ENCODE measurements around the gene APOA1. TPM values are rescaled to one million over a fixed set of nuclear protein-coding genes. Genes with fewer than 3 reads are reported as not detected.

Gene APOA1
- total and polyA plus RNA-seq, 10 of the 15 experiments (the other 5 are each of a cell fraction or from before 2014, with no cell fraction given): 0.10 to 2.4 (median 0.24) TPM; not detected in 3

DNA sequence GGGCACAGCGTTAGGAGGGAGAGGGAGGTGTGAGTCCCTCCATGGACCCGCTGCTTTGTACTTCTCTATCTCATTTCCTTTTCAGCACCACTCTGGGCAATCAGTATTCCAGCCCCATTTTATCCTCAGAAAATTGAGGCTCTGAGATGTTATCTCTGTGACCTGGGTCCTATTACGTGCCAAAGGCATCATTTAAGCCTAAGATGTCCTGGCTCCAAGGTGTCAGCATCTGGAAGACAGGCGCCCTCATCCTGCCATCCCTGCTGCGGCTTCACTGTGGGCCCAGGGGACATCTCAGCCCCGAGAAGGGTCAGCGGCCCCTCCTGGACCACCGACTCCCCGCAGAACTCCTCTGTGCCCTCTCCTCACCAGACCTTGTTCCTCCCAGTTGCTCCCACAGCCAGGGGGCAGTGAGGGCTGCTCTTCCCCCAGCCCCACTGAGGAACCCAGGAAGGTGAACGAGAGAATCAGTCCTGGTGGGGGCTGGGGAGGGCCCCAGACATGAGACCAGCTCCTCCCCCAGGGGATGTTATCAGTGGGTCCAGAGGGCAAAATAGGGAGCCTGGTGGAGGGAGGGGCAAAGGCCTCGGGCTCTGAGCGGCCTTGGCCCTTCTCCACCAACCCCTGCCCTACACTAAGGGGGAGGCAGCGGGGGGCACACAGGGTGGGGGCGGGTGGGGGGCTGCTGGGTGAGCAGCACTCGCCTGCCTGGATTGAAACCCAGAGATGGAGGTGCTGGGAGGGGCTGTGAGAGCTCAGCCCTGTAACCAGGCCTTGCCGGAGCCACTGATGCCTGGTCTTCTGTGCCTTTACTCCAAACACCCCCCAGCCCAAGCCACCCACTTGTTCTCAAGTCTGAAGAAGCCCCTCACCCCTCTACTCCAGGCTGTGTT is 8.5 kb downstream of the APOA1 start:
- Histone ChIP-seq H3K4me1 (ENCODE audit: control insufficient read depth, insufficient read depth, low read length) (no peaks in the 10 kb centered on the region), H3K27me3 (replicated peaks in 1 of 2; ENCODE audit: control insufficient read depth in 2 of 2, insufficient read depth in 2 of 2, low read length in 1 of 2) (no peaks in the 10 kb centered on the region), H3K9ac (ENCODE audit: control insufficient read depth, insufficient read depth, low read length) (no peak overlapping the region), H3K4me3 (no peak overlapping the region), H4K20me1 (ENCODE audit: control insufficient read depth, insufficient read depth) (no peaks in the 10 kb centered on the region), H3K36me3 (ENCODE audit: control insufficient read depth in 2 of 2, insufficient read depth in 2 of 2, low read length in 1 of 2) (no peaks in the 10 kb centered on the region), H3K27ac (ENCODE audit: control insufficient read depth, insufficient read depth) (no peak overlapping the region), H2AFZ (ENCODE audit: control insufficient read depth, low read depth, low read length) (no peak overlapping the region), H3K79me2 (ENCODE audit: control insufficient read depth, insufficient read depth, low read length) (no peaks in the 10 kb centered on the region), H3K4me2 (ENCODE audit: control insufficient read depth, insufficient read depth) (no peak overlapping the region), H3K9me3 (replicated peaks; ENCODE audit: control insufficient read depth, insufficient read depth, low read length) (no peaks in the 10 kb centered on the region)
- FAIRE-seq (no peak), DNase-seq (ENCODE audit: low read depth, low spot score) (no peak), ATAC-seq (no peak)
- 34% methylated on average over 16 of the region's 16 CpGs for WGBS (ENCODE audit: insufficient coverage, insufficient replicate concordance, low lambda C conversion rate, missing lambda C conversion rate)
- ChIA-PET POLR2A (no interaction called here), RAD21 (ENCODE audit: unreplicated experiment) (no interaction called here), SMC1A (ENCODE audit: uncharacterized antibody, unreplicated experiment) (no interaction called here), CTCF (interaction anchor here (0.6 to 1.1 kb wide), 3 partner anchors 36 to 277 kb away, joined by 3 read pairs; no protein-coding TSS in a partner anchor)
- intact Hi-C loops (cut with micrococcal nuclease; ENCODE audit: unreplicated experiment) (no loop called here), in situ Hi-C loops (cut with MboI) (no loop called here)
- no TSS peak for BruUV-seq (replicated peaks)
- TF ChIP-seq FOXM1 (IDR thresholded peaks at IDR 0.05; ENCODE audit: low read depth, low read length) (no peak), LARP7 (IDR thresholded peaks at IDR 0.05) (no peak), SMAD5 (IDR thresholded peaks at IDR 0.05; ENCODE audit: low read depth) (no peak), RAD51 (IDR thresholded peaks at IDR 0.05) (no peak), MYC (IDR thresholded peaks at IDR 0.05; ENCODE audit: insufficient read depth, insufficient read length, insufficient replicate concordance, low read length, severe bottlenecking) (no peak), KLF5 (IDR thresholded peaks at IDR 0.05; ENCODE audit: partially characterized antibody) (no peak), IKZF1 (conservative IDR thresholded peaks at IDR 0.05) (no peak)

DNA sequence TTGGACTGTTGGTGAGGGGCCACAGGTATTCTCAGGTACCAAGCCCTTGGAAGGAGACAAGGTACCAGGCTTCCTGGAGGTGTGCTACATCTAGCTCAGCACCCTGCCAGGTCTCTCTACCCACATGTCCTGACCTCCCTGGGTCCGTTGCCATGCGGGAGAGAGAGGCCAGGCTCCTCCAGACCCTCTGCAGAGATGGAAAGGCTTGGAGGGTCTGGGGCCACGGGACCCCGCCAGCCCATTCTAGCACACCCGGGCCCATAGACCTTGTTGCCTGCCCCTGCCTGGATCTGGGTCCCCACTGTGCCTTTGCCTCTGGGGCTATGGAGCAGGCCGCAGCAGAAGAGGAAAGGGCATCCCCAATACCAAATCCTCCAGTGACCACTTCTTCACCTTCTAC is 10.0 kb downstream of the APOA1 start:
- Histone ChIP-seq H3K27me3 (replicated peaks in 1 of 2; ENCODE audit: control insufficient read depth in 2 of 2, insufficient read depth in 2 of 2, low read length in 1 of 2) (no peaks in the 10 kb centered on the region), H4K20me1 (ENCODE audit: control insufficient read depth, insufficient read depth) (no peaks in the 10 kb centered on the region), H2AFZ (ENCODE audit: control insufficient read depth, low read depth, low read length) (no peak overlapping the region), H3K9me3 (replicated peaks; ENCODE audit: control insufficient read depth, insufficient read depth, low read length) (no peaks in the 10 kb centered on the region), H3K4me2 (ENCODE audit: control insufficient read depth, insufficient read depth) (no peak overlapping the region), H3K79me2 (ENCODE audit: control insufficient read depth, insufficient read depth, low read length) (no peaks in the 10 kb centered on the region), H3K4me1 (ENCODE audit: control insufficient read depth, insufficient read depth, low read length) (no peaks in the 10 kb centered on the region), H3K4me3 (no peak overlapping the region), H3K9ac (ENCODE audit: control insufficient read depth, insufficient read depth, low read length) (no peak overlapping the region), H3K27ac (ENCODE audit: control insufficient read depth, insufficient read depth) (no peak overlapping the region), H3K36me3 (ENCODE audit: control insufficient read depth in 2 of 2, insufficient read depth in 2 of 2, low read length in 1 of 2) (no peaks in the 10 kb centered on the region)
- ChIA-PET RAD21 (ENCODE audit: unreplicated experiment) (no interaction called here), SMC1A (ENCODE audit: uncharacterized antibody, unreplicated experiment) (no interaction called here), POLR2A (no interaction called here), CTCF (no interaction called here)
- in situ Hi-C loops (cut with MboI) (no loop called here), intact Hi-C loops (cut with micrococcal nuclease; ENCODE audit: unreplicated experiment) (no loop called here)
- BruUV-seq (replicated peaks): no TSS peak
- FAIRE-seq: no peak
- WGBS (ENCODE audit: insufficient coverage, insufficient replicate concordance, low lambda C conversion rate, missing lambda C conversion rate): 14% methylated on average over 5 of the region's 6 CpGs
- DNase-seq (ENCODE audit: low read depth, low spot score): no peak
- no peak for ATAC-seq
- TF ChIP-seq, protein P1, sequence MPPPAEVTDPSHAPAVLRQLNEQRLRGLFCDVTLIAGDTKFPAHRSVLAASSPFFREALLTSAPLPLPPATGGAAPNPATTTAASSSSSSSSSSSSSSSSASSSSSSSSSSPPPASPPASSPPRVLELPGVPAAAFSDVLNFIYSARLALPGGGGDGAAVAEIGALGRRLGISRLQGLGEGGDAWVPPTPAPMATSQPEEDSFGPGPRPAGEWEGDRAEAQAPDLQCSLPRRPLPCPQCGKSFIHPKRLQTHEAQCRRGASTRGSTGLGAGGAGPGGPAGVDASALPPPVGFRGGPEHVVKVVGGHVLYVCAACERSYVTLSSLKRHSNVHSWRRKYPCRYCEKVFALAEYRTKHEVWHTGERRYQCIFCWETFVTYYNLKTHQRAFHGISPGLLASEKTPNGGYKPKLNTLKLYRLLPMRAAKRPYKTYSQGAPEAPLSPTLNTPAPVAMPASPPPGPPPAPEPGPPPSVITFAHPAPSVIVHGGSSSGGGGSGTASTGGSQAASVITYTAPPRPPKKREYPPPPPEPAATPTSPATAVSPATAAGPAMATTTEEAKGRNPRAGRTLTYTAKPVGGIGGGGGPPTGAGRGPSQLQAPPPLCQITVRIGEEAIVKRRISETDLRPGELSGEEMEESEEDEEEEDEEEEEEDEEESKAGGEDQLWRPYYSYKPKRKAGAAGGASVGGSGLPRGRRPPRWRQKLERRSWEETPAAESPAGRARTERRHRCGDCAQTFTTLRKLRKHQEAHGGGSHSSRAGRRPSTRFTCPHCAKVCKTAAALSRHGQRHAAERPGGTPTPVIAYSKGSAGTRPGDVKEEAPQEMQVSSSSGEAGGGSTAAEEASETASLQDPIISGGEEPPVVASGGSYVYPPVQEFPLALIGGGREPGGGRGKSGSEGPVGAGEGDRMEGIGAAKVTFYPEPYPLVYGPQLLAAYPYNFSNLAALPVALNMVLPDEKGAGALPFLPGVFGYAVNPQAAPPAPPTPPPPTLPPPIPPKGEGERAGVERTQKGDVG (CRISPR knock-in tag; IDR thresholded peaks at IDR 0.05): no peak
- TF ChIP-seq, protein P2, sequence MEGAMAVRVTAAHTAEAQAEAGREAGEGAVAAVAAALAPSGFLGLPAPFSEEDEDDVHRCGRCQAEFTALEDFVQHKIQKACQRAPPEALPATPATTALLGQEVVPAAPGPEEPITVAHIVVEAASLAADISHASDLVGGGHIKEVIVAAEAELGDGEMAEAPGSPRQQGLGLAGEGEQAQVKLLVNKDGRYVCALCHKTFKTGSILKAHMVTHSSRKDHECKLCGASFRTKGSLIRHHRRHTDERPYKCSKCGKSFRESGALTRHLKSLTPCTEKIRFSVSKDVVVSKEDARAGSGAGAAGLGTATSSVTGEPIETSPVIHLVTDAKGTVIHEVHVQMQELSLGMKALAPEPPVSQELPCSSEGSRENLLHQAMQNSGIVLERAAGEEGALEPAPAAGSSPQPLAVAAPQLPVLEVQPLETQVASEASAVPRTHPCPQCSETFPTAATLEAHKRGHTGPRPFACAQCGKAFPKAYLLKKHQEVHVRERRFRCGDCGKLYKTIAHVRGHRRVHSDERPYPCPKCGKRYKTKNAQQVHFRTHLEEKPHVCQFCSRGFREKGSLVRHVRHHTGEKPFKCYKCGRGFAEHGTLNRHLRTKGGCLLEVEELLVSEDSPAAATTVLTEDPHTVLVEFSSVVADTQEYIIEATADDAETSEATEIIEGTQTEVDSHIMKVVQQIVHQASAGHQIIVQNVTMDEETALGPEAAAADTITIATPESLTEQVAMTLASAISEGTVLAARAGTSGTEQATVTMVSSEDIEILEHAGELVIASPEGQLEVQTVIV (IDR thresholded peaks at IDR 0.05; ENCODE audit: borderline replicate concordance, partially characterized antibody): no peak
